GM12865 (cell line): ENCODE results near the gene RMP24.

Experiments used
- DNase-seq: peaks from one replicate; pipeline ENCODE4 v3.0.0; 2010; ENCODE audit warnings: low read depth
- H3K4me3 ChIP-seq: 2 replicates; pipeline ENCODE4 v1.5.1; 2011; ENCODE audit warnings: mild to moderate bottlenecking, low read depth, low read length, control low read depth
- TF ChIP-seq, protein P1 (sequence below): IDR thresholded peaks from 2 replicates; pipeline ENCODE4 v1.5.1; 2011; ENCODE audit warnings: low read length, control low read depth, low read depth, inconsistent platforms; ENCODE audit not compliant: insufficient read depth; ENCODE audit errors: missing control alignments

Gene RMP24

DNA sequence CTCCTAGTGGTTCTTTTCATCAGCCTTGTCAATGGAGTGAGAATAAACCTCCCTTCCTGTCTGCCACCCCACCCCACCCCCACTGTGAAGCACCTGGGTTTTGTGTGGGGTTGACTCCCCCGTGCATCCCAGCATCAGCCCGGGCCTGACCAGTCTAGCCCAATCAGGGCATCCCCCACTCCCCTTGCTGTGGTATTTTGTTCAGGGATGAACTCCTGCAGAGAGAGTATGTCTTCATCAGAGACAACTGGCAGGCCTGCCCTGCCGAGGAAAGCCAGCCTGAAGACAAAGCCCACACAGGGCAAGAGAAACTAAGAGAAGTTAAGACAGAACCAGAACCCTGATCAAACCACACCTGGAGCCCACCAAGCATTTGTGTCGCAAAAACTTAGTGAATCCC lies 36.7 kb upstream of the RMP24 start:
- TF ChIP-seq, protein P1, sequence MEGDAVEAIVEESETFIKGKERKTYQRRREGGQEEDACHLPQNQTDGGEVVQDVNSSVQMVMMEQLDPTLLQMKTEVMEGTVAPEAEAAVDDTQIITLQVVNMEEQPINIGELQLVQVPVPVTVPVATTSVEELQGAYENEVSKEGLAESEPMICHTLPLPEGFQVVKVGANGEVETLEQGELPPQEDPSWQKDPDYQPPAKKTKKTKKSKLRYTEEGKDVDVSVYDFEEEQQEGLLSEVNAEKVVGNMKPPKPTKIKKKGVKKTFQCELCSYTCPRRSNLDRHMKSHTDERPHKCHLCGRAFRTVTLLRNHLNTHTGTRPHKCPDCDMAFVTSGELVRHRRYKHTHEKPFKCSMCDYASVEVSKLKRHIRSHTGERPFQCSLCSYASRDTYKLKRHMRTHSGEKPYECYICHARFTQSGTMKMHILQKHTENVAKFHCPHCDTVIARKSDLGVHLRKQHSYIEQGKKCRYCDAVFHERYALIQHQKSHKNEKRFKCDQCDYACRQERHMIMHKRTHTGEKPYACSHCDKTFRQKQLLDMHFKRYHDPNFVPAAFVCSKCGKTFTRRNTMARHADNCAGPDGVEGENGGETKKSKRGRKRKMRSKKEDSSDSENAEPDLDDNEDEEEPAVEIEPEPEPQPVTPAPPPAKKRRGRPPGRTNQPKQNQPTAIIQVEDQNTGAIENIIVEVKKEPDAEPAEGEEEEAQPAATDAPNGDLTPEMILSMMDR, result no peak
- no peak for DNase-seq
- no peak overlapping the region for H3K4me3 ChIP-seq

DNA sequence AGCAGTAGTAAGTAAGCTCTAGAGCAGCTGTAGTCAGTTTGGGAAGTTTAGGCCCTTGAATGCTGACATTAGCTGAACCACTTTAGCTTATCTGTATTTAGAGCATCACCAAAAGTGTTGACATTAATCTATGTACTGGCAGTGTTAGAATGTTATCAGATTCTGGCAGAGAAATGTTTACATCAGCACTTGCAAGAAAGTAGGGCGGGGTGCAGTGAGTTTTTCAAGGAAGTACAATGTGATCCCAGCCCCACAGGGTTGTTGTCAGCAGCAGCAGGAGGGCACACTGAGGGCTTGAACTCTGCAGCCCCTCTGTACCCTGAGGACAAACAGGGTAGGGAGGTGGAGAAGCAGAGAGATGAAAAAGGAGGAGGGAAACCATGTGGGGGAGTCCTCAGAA lies 35.5 kb upstream of the RMP24 start:
- no peak overlapping the region for H3K4me3 ChIP-seq
- TF ChIP-seq, protein P1, result no peak
- DNase-seq, result no peak

DNA sequence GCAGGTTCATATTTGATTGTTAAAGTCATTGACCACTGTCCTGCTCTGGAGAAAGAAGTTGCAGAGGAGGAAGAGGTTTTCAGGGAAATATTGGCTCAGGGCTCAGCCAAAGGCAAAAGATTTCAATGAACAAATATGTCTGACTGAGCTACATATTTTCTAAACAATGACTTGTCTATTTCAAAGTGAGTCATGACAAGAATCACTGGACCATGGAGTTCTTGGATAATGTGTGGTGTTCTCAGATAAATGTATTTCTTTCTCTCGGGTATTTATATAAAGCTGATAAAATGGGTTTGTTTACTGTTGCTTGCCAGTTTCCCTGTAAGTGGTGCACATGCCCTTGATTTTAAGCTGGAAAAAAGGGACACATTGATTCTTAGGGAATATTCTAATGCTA lies 34.3 kb upstream of the RMP24 start:
- TF ChIP-seq, protein P1, result no peak
- H3K4me3 ChIP-seq, result no peak overlapping the region
- DNase-seq, result no peak

DNA sequence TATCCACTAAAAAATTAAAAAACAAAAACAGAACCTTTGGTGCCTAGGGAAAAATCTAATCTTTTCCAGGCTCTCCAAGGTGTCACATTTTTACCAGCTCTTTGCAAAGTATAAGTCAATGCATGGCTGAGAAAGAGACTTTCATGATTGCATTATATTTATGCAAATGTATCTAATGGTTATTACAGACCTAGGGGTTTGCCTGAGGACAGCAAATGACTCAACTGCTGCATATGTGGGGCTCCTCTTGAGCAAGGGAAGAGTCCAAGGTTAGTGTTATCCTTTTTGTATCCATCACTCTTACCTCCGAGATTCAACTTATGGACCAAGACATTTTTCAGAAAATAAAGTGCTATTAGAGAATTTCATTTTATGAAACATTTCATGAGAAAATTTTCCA lies 33.9 kb upstream of the RMP24 start:
- DNase-seq, result no peak
- TF ChIP-seq, protein P1, result no peak
- H3K4me3 ChIP-seq, result no peak overlapping the region

DNA sequence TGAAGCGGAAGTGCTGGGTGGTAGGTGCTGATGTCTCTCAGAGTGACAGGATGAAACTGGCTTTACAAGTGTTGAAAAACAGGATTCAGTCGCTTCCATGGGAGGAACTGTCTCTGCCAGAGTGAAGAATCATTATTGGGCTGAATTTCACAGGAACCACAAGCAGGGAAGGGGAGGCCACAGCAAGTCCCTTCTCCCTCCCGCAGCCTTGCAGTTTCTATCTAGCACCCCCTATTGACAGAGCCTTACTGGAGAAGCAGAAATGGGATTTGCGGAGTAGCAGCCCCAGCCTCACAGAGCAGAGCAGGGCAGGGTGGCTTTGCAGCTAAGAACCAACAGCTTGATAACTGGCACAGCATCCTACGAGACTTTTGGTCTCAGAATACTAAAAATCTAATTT lies 33.3 kb upstream of the RMP24 start:
- no peak overlapping the region for H3K4me3 ChIP-seq
- TF ChIP-seq, protein P1, result no peak
- DNase-seq, result no peak

DNA sequence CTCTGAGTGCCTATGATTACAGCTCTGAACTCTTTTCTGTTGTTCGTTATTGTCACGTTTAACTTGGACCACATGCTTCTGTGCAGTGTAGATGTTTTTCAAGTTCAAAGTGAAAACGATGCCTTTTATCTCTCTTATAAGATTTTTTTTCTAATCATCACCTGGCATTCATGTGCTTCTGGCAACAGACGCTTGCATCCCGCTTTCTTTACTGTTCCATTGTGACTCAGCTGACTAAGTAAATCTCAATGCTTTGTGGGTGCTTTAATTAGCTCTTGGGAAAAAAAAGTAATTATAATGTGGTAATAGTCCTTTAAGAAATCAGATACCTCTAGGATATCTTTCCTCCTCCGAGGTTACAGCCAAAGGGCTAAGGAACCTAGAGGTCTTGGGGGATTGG lies 31.2 kb upstream of the RMP24 start:
- TF ChIP-seq, protein P1, result no peak
- DNase-seq, result no peak
- H3K4me3 ChIP-seq, result no peak overlapping the region

DNA sequence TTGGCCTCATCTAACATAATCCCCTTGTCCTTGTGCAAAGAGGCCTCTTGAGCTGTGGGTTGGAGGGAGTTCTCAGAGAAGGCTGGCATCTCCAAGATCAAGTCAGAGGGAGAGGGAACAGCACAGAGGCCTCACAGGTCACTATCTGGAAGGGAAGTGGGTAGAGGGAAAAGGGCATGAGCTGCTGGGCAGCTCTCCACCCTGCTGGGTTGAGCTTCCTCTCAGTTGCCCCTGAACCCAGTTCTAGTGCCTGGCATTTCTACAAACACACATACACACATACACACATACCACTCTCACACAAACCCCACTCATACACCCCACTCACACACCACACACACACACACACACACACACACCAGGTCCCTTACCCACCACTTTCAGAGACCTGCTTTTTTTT lies 30.3 kb upstream of the RMP24 start:
- no peak for DNase-seq
- H3K4me3 ChIP-seq, result no peak overlapping the region
- TF ChIP-seq, protein P1, result no peak
